GM18498 (cell line): Measurements from ENCODE around the gene THAP4.
"Not testable (repeated sequence)": the region's sequence is repeated elsewhere in the genome, so short reads cannot be mapped to it uniquely, and the experiment has no call there.

ENCODE experiments used
- ATAC-seq: cut with Tn5 transposase; IDR thresholded peaks from one replicate; pipeline ENCODE4 v1.9.1; 2021; ENCODE audit warnings: mild to moderate bottlenecking, moderate library complexity; ENCODE audit not compliant: unreplicated experiment

The THAP4 gene

GRCh38 chr2:241590496-241591455 lies 46.2 kb downstream of the THAP4 start:
- ATAC-seq = not testable (repeated sequence)

- ATAC-seq = not testable (repeated sequence)
Observed at GRCh38 chr2:241589863-241590262, 47.1 kb downstream of the THAP4 start.

GRCh38 chr2:241586564-241587264 lies 50.2 kb downstream of the THAP4 start:
- ATAC-seq = no peak

- ATAC-seq = no peak
Observed at GRCh38 chr2:241584436-241584835, 52.5 kb downstream of the THAP4 start.

GRCh38 chr2:241582806-241583205 lies 54.2 kb downstream of the THAP4 start:
- ATAC-seq = no peak

- ATAC-seq = no peak
Observed at GRCh38 chr2:241582328-241582727, 54.6 kb downstream of the THAP4 start.

- no peak for ATAC-seq
Observed at GRCh38 chr2:241579281-241579680, 57.7 kb downstream of the THAP4 start.

- no peak for ATAC-seq
Observed at GRCh38 chr2:241577413-241578122, 59.4 kb downstream of the THAP4 start.

GRCh38 chr2:241576293-241576654 lies 60.7 kb downstream of the THAP4 start:
- no peak for ATAC-seq

GRCh38 chr2:241575624-241576292 lies 61.2 kb downstream of the THAP4 start:
- ATAC-seq = no peak

- ATAC-seq = no peak
Observed at GRCh38 chr2:241574911-241575623, 61.9 kb downstream of the THAP4 start.

GRCh38 chr2:241573741-241574140 lies 63.2 kb downstream of the THAP4 start:
- no peak for ATAC-seq

GRCh38 chr2:241572915-241573651 lies 63.9 kb downstream of the THAP4 start:
- not testable (repeated sequence) for ATAC-seq

- ATAC-seq = no peak
Observed at GRCh38 chr2:241571821-241572620, 64.9 kb downstream of the THAP4 start.

GRCh38 chr2:241570961-241571581 lies 65.9 kb downstream of the THAP4 start:
- no peak for ATAC-seq

- ATAC-seq = no peak
Observed at GRCh38 chr2:241569831-241570281, 67.1 kb downstream of the THAP4 start.

- no peak for ATAC-seq
Observed at GRCh38 chr2:241568726-241569125, 68.2 kb downstream of the THAP4 start.

- ATAC-seq = no peak
Observed at GRCh38 chr2:241567776-241568175, 69.2 kb downstream of the THAP4 start.
